ENCODE results near the gene ZNF654. TPM values are rescaled to one million over a fixed set of nuclear protein-coding genes. Genes with fewer than 3 reads are reported as not detected.

Gene ZNF654
- total and polyA plus RNA-seq, 2 of the 13 experiments (the other 11 are each of a cell fraction or from before 2014, with no cell fraction given), result 1.8 to 4.1 TPM

DNA sequence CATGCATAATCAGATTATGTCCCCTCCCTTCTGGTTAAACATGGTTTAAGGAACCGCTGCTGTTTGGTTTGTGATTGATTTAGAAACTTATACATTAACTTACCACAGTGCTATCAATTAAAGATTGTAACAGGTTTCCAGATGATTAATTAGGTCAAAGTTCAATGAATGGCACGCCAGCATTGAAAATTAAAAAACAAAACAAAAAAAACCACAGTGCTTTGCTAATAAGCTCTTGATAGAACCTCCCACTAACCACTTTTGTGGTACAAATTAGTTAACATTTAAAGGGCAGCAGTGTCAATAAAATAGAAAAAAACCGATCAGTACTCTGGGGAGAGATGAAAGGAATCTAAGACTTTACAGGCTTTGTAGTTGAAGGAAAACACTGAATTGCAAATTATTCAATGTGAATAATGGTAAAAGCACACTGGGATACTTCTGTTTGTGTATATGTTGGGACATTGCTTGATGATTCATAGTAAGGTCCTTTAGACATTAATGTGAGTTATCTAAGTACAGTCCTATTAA lies 83.1 kb downstream of the ZNF654 start:
- Histone ChIP-seq H3K9me3 (ENCODE audit: low read length) (no peaks in the 10 kb centered on the region), H4K20me1 (ENCODE audit: insufficient read depth, low read length) (no peaks in the 10 kb centered on the region), H2AFZ (ENCODE audit: low read length) (no peak overlapping the region), H3K4me2 (ENCODE audit: low read depth, low read length) (no peak overlapping the region), H3K27me3 (ENCODE audit: control insufficient read depth in 1 of 2, insufficient read depth in 2 of 2, low read length in 2 of 2) (no peaks in the 10 kb centered on the region), H3K9ac (ENCODE audit: insufficient read depth, low read depth, low read length) (no peak overlapping the region), H3K4me1 (ENCODE audit: insufficient read depth, low read length) (no peaks in the 10 kb centered on the region), H3K36me3 (replicated peaks in 1 of 2; ENCODE audit: control insufficient read depth in 1 of 2, insufficient read depth in 2 of 2, low read length in 2 of 2) (peaks cover 5 to 19% of the 10 kb centered on the region in 2 experiments; a peak in 4 of 5 replicates), H3K4me3 (replicated peaks in 1 of 3; ENCODE audit: insufficient read depth in 1 of 3, low read depth in 2 of 3, low read length in 3 of 3) (no peak overlapping the region), H3K79me2 (ENCODE audit: insufficient read depth, low read length) (peaks cover 2% of the 10 kb centered on the region), H3K27ac (ENCODE audit: extremely low read length, insufficient read depth, low read length) (no peak overlapping the region)
- TF ChIP-seq RBM22 (optimal IDR thresholded peaks at IDR 0.05; ENCODE audit: low read length) (no peak), BCLAF1 (IDR thresholded peaks at IDR 0.05) (no peak)
- FAIRE-seq (no peak), DNase-seq (ENCODE audit: low spot score) (no peak), ATAC-seq (no peak)
- in situ Hi-C loops (cut with HindIII; ENCODE audit: extremely low pct_ligation_motif_present, low pct_unique_long_range_greater_than_20kb) (no loop called here), intact Hi-C loops (cut with micrococcal nuclease; ENCODE audit: unreplicated experiment) (no loop called here)
- ChIA-PET POLR2A (no interaction called here), CTCF (ENCODE audit: low intra/inter-chr PET ratio, low total read pairs) (no interaction called here)
- WGBS (ENCODE audit: low lambda C conversion rate), result 98% methylated on average over 3 of the region's 3 CpGs
- BruUV-seq (replicated peaks), result no TSS peak

DNA sequence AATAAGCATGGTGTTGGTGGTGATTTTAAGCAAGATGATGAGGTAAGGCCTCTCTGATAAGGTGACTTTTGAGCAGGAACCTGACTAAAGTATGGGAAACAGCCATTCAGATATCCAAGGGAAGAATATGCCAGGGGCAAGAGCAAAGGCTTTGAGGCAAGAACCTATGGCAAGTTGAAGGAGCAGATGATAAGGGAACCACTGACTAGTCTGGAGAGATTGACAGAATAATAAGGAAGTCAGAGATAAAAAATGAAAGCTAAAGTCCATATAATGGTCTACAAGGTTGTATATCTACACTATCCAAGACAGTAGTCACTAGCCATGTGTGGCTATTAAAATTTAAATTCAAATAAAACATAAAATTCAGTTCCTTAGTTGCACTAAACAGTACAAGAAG lies 88.2 kb downstream of the ZNF654 start:
- H3K4me2 ChIP-seq (ENCODE audit: low read depth, low read length), result no peak overlapping the region
- H3K79me2 ChIP-seq (ENCODE audit: insufficient read depth, low read length), result peaks cover 35% of the 10 kb centered on the region
- ATAC-seq (no peak), FAIRE-seq (no peak), DNase-seq (ENCODE audit: low spot score) (no peak)
- no peak overlapping the region for H3K4me3 ChIP-seq (replicated peaks in 1 of 3; ENCODE audit: insufficient read depth in 1 of 3, low read depth in 2 of 3, low read length in 3 of 3)
- in situ Hi-C loops (cut with HindIII; ENCODE audit: extremely low pct_ligation_motif_present, low pct_unique_long_range_greater_than_20kb), result no loop called here
- no peak overlapping the region for H2AFZ ChIP-seq (ENCODE audit: low read length)
- BruUV-seq (replicated peaks), result no TSS peak
- no peak overlapping the region for H3K9ac ChIP-seq (ENCODE audit: insufficient read depth, low read depth, low read length)
- no peaks in the 10 kb centered on the region for H3K9me3 ChIP-seq (ENCODE audit: low read length)
- no peaks in the 10 kb centered on the region; a peak in 1 of 5 replicates for H3K27me3 ChIP-seq (ENCODE audit: control insufficient read depth in 1 of 2, insufficient read depth in 2 of 2, low read length in 2 of 2)
- H3K4me1 ChIP-seq (ENCODE audit: insufficient read depth, low read length), result peaks cover 26% of the 10 kb centered on the region
- no peak overlapping the region for H3K27ac ChIP-seq (ENCODE audit: extremely low read length, insufficient read depth, low read length)
- POLR2A ChIA-PET, result no interaction called here
- CTCF ChIA-PET (ENCODE audit: low intra/inter-chr PET ratio, low total read pairs), result no interaction called here
- intact Hi-C loops (cut with micrococcal nuclease; ENCODE audit: unreplicated experiment), result no loop called here
- H4K20me1 ChIP-seq (ENCODE audit: insufficient read depth, low read length), result no peaks in the 10 kb centered on the region; the same call in 1 of the 2 replicates
- no peaks in the 10 kb centered on the region for H3K36me3 ChIP-seq (replicated peaks in 1 of 2; ENCODE audit: control insufficient read depth in 1 of 2, insufficient read depth in 2 of 2, low read length in 2 of 2)
- TF ChIP-seq XRCC5 (optimal IDR thresholded peaks at IDR 0.05; ENCODE audit: low read length), result no peak
- TF ChIP-seq ZNF724P (CRISPR knock-in tag; IDR thresholded peaks at IDR 0.05; ENCODE audit: borderline replicate concordance), result no peak
- no peak for TF ChIP-seq RCOR2 (CRISPR knock-in tag; IDR thresholded peaks at IDR 0.05)
- no peak for TF ChIP-seq ZNF597 (CRISPR knock-in tag; IDR thresholded peaks at IDR 0.05)
- TF ChIP-seq HINFP (CRISPR knock-in tag; IDR thresholded peaks at IDR 0.05; ENCODE audit: low read depth), result no peak
- TF ChIP-seq ZBTB1 (CRISPR knock-in tag; IDR thresholded peaks at IDR 0.05; ENCODE audit: borderline replicate concordance), result no peak
- TF ChIP-seq SMARCE1 (IDR thresholded peaks at IDR 0.05; ENCODE audit: borderline replicate concordance), result no peak
- TF ChIP-seq KDM5A (IDR thresholded peaks at IDR 0.05; ENCODE audit: borderline replicate concordance, low read length), result no peak
- no peak for TF ChIP-seq ZSCAN29 (CRISPR knock-in tag; conservative IDR thresholded peaks at IDR 0.05)
- no peak for TF ChIP-seq DRAP1 (CRISPR knock-in tag; IDR thresholded peaks at IDR 0.05)

Data from HepG2 (cell line).